Lower leg skin (tissue), 3 donors: ENCODE results near the gene MLLT3.

ENCODE experiments used
- POLR2A ChIP-seq, 2 donors: fragments of 450-650 bp; IDR thresholded peaks; one replicate each; pipeline ENCODE4 v1.6.1; 2016 to 2017; ENCODE audit warnings: antibody characterized with exemption in 2 of 2, mild to moderate bottlenecking in 1 of 2, moderate library complexity in 1 of 2
- TF ChIP-seq, protein P1 (sequence below), 3 donors: fragments of 450-650 bp; IDR thresholded peaks; one replicate each; pipeline ENCODE4 v1.5.1; 2016; ENCODE audit warnings: antibody characterized with exemption in 3 of 3, mild to moderate bottlenecking in 3 of 3, moderate library complexity in 2 of 3

DNA sequence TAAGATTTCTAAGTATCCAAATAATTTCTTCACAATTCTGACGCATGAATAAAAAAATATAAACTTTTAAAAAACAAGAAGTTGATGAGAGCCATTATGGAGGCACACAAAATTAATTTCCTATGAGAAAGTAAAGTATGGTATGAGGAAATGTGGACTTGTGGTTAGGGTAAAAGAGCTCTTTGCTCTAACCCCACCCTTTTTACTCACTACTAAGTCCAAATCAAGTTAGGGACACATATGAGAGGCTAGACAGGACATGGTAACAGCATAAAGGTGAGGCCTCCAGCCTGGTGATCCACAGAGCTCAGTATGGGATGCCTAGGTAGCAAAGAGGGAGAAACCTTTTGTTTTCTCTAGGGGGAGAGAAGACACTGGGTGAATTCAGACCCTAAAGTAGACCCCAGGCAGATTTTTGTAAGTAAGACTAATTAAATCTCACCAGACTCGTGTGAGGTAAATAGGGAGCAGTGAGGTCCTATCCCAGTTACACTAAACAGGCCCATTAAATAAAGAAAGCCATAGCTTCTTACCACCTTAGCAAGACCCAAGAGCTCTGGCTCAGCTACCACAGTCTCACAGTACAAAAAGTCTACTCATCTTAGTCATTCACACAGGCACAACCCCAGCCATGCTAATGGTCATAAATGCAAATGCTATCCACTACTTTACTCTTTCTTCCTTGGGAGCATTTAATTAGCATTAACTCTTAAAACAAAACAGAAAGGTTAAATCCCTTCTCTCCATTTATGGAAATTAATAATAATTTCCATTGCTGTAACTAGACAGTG, 42.6 kb downstream of the MLLT3 start:
- TF ChIP-seq, protein P1, sequence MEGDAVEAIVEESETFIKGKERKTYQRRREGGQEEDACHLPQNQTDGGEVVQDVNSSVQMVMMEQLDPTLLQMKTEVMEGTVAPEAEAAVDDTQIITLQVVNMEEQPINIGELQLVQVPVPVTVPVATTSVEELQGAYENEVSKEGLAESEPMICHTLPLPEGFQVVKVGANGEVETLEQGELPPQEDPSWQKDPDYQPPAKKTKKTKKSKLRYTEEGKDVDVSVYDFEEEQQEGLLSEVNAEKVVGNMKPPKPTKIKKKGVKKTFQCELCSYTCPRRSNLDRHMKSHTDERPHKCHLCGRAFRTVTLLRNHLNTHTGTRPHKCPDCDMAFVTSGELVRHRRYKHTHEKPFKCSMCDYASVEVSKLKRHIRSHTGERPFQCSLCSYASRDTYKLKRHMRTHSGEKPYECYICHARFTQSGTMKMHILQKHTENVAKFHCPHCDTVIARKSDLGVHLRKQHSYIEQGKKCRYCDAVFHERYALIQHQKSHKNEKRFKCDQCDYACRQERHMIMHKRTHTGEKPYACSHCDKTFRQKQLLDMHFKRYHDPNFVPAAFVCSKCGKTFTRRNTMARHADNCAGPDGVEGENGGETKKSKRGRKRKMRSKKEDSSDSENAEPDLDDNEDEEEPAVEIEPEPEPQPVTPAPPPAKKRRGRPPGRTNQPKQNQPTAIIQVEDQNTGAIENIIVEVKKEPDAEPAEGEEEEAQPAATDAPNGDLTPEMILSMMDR (IDR thresholded peaks at IDR 0.05): no peak
- no peak for TF ChIP-seq POLR2A (IDR thresholded peaks at IDR 0.05)
